OCI-LY1 (cell line): ENCODE results near the gene TSKU.

Experiments used
- H2AFZ ChIP-seq: fragments of 200-600 bp; sonication (generic), shearing (Covaris generic); 2 replicates; pipeline ENCODE4 v1.6.0; 2014; ENCODE audit warnings: antibody characterized with exemption, mild to moderate bottlenecking, low read length
- H3F3A ChIP-seq: fragments of 200-600 bp; sonication (generic), shearing (Covaris generic); 2 replicates; pipeline ENCODE4 v1.6.0; 2014; ENCODE audit warnings: mild to moderate bottlenecking, antibody characterized with exemption, low read length, moderate library complexity; ENCODE audit not compliant: insufficient read depth
- H3K27ac ChIP-seq: fragments of 200-600 bp; sonication (generic); 2 replicates; pipeline ENCODE4 v1.5.1; 2014; ENCODE audit warnings: low read length, mixed run types, mild to moderate bottlenecking, low read depth; ENCODE audit not compliant: poor library complexity, severe bottlenecking
- H3K27me3 ChIP-seq: fragments of 200-600 bp; sonication (generic); 2 replicates; pipeline ENCODE4 v1.6.0; 2014; ENCODE audit warnings: antibody characterized with exemption, mild to moderate bottlenecking, low read length, moderate library complexity; ENCODE audit not compliant: insufficient read depth
- H3K36me3 ChIP-seq: fragments of 200-600 bp; sonication (generic); 2 replicates; pipeline ENCODE4 v1.6.1; 2014; ENCODE audit warnings: mild to moderate bottlenecking, antibody characterized with exemption, low read length, moderate library complexity, mixed read lengths; ENCODE audit not compliant: insufficient read depth
- H3K4me1 ChIP-seq: fragments of 200-600 bp; sonication (generic); 2 replicates; pipeline ENCODE4 v1.5.1; 2014; ENCODE audit warnings: mild to moderate bottlenecking, low read length, moderate library complexity; ENCODE audit not compliant: insufficient read depth, severe bottlenecking
- H3K4me2 ChIP-seq: fragments of 200-600 bp; sonication (generic), shearing (Covaris generic); 2 replicates; pipeline ENCODE4 v1.6.1; 2014; ENCODE audit warnings: low read length
- H3K4me3 ChIP-seq: fragments of 200-600 bp; sonication (generic); 2 replicates; pipeline ENCODE4 v1.5.1; 2014; ENCODE audit warnings: low read length, low read depth, mild to moderate bottlenecking, mixed read lengths; ENCODE audit not compliant: poor library complexity, severe bottlenecking
- H3K79me2 ChIP-seq: fragments of 200-600 bp; shearing (Covaris generic); 2 replicates; pipeline ENCODE4 v1.6.1; 2016; ENCODE audit warnings: mixed run types, low read length, mixed read lengths; ENCODE audit not compliant: insufficient read depth
- H3K9ac ChIP-seq: fragments of 200-600 bp; sonication (generic), shearing (Covaris generic); 2 replicates; pipeline ENCODE4 v1.6.1; 2014; ENCODE audit warnings: mild to moderate bottlenecking, low read length, mixed read lengths
- H3K9me2 ChIP-seq: fragments of 200-600 bp; sonication (generic), shearing (Covaris generic); 2 replicates; pipeline ENCODE4 v1.6.1; 2014; ENCODE audit warnings: low read depth, mild to moderate bottlenecking, low read length, mixed read lengths
- H3K9me3 ChIP-seq: fragments of 200-600 bp; shearing (Covaris generic); 2 replicates; pipeline ENCODE4 v1.6.1; 2014; ENCODE audit warnings: low read length, mixed read lengths
- H4K20me1 ChIP-seq: fragments of 200-600 bp; sonication (generic), shearing (Covaris generic); 2 replicates; pipeline ENCODE4 v1.6.0; 2016; ENCODE audit warnings: mild to moderate bottlenecking, low read length; ENCODE audit not compliant: insufficient read depth
- CTCF ChIP-seq: fragments of 200-600 bp; sonication (generic), shearing (Covaris generic); IDR thresholded peaks from 2 replicates; pipeline ENCODE4 v1.5.1; 2017; ENCODE audit warnings: mild to moderate bottlenecking, antibody characterized with exemption, low read length, moderate library complexity, mixed read lengths
- EZH2 ChIP-seq: fragments of 200-600 bp; sonication (generic), shearing (Covaris generic); IDR thresholded peaks from 2 replicates; pipeline ENCODE4 v1.8.0; 2017; ENCODE audit warnings: borderline replicate concordance, mixed run types, mild to moderate bottlenecking, antibody characterized with exemption, low read length, moderate library complexity, mixed read lengths

TSKU gene

GRCh38 chr11:76787911-76788596 lies 4.9 kb downstream of the TSKU start:
- Histone ChIP-seq H3F3A (no peaks in the 10 kb centered on the region), H3K27ac (no peak overlapping the region), H3K4me1 (peaks cover 5% of the 10 kb centered on the region), H3K27me3 (no peaks in the 10 kb centered on the region), H2AFZ (no peak overlapping the region), H3K9me3 (no peaks in the 10 kb centered on the region), H4K20me1 (no peaks in the 10 kb centered on the region), H3K9ac (no peak overlapping the region), H3K36me3 (no peaks in the 10 kb centered on the region), H3K9me2 (no peaks in the 10 kb centered on the region), H3K4me2 (no peak overlapping the region), H3K79me2 (no peaks in the 10 kb centered on the region), H3K4me3 (no peak overlapping the region)
- no peak for TF ChIP-seq CTCF
- no peak for TF ChIP-seq EZH2

DNA sequence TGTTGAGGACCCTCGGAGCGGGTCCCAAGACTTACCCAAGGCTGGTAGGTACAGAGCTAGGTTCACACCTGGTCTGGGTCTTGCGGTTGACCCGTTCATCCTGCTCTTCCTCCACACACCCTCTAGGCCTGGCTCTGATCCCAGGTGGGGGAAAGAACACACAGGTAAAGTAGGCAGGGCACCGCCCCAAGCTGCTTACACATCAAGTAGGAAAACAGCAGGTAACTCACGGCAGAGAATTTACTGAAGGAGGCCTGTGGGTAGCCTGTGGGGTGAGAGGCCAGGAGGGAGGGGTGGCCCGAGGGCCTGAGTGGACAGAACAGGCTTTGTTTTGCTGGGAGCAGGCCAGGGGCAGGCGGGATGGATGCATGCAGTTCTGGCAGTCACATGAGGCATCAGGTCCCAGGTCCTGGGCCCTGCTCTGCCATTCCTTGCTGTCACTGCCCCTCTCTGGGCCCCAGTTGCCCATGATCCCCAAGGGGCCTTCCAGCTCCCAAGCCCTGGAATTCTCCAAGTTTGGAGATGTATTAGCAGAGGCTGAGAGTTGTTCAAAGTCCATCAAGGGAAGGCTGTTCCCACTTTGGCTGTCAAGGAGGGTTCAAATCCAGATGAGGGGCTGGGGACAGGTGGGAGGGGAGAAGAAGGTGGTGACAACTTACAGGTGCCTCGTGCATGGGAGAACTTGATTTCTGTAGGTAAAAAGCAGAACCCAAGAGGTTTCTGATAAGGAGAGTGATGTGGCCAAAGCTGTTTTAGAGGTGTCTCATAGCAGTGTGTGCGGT lies 5.7 kb downstream of the TSKU start:
- Histone ChIP-seq H2AFZ (no peak overlapping the region), H3K9ac (no peak overlapping the region), H3F3A (no peaks in the 10 kb centered on the region), H3K36me3 (no peaks in the 10 kb centered on the region), H3K79me2 (no peaks in the 10 kb centered on the region), H3K4me1 (no peaks in the 10 kb centered on the region), H3K4me3 (no peak overlapping the region), H4K20me1 (no peaks in the 10 kb centered on the region), H3K27me3 (no peaks in the 10 kb centered on the region; the same call in 1 of the 2 replicates), H3K9me2 (no peaks in the 10 kb centered on the region), H3K4me2 (no peak overlapping the region), H3K27ac (no peak overlapping the region), H3K9me3 (no peaks in the 10 kb centered on the region)
- TF ChIP-seq EZH2 (no peak), CTCF (no peak)

DNA sequence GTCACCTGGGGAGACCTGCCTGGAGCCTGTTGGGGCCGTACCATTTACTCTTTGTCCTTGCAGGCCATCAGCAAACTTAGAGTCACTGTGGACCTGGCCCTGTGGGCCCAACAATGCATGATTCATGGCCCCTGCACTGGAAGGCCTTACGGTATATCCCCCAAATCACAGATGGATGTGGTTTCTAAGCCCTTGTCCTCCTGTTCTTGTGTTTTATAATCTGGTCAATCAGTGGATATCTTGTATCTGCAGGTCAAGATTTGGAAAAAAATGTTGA lies 6.2 kb downstream of the TSKU start:
- Histone ChIP-seq H3K4me1 (no peaks in the 10 kb centered on the region), H3K79me2 (no peaks in the 10 kb centered on the region)

More for the DNA sequence above, 6.2 kb downstream of the TSKU start:
- Histone ChIP-seq H3K9me2 (no peaks in the 10 kb centered on the region), H3K9ac (no peak overlapping the region), H3K4me3 (no peak overlapping the region), H3K4me2 (no peak overlapping the region), H3K36me3 (no peaks in the 10 kb centered on the region), H3F3A (no peaks in the 10 kb centered on the region), H3K9me3 (no peaks in the 10 kb centered on the region), H3K27me3 (no peaks in the 10 kb centered on the region; the same call in 1 of the 2 replicates), H2AFZ (no peak overlapping the region), H4K20me1 (no peaks in the 10 kb centered on the region), H3K27ac (no peak overlapping the region)
- no peak for TF ChIP-seq EZH2
- no peak for TF ChIP-seq CTCF
